K562 (cell line): ENCODE measurements around the gene PATL1. TPM values are rescaled to one million over a fixed set of nuclear protein-coding genes. Genes with fewer than 3 reads are reported as not detected.
A peak's percentile ranks its signal among the peaks of the same experiment; 100 is the strongest.

Source experiments
- ARHGAP35 ChIP-seq: fragments of 450-650 bp; IDR thresholded peaks from 2 replicates; pipeline ENCODE4 v1.6.1; 2018; ENCODE audit not compliant: partially characterized antibody
- ARID3A ChIP-seq: IDR thresholded peaks from 2 replicates; pipeline ENCODE4 v1.6.1; 2012; ENCODE audit warnings: low read depth, low read length, improper control_type of control experiment, borderline replicate concordance
- ATF3 ChIP-seq, 2 experiments: fragments of 450-650 bp in 1 of 2; sonication (generic) in 1 of 2; formaldehyde crosslinking in 1 of 2; IDR thresholded peaks in 1 of 2; conservative IDR thresholded peaks in 1 of 2; 2 replicates each; pipeline versions ENCODE4 v1.6.1 to v1.8.1; 2016 to 2023; ENCODE audit warnings: mild to moderate bottlenecking in 2 of 2, moderate library complexity in 2 of 2, inconsistent platforms in 1 of 2, missing genetic modification reagents in 1 of 2
- HINFP ChIP-seq: fragments of 450-650 bp; conservative IDR thresholded peaks from 2 replicates; pipeline ENCODE4 v1.6.1; 2016; ENCODE audit warnings: missing genetic modification characterization, low read depth, mild to moderate bottlenecking, control low read depth, missing compliant biosample characterization
- ILK ChIP-seq: fragments of 450-650 bp; IDR thresholded peaks from 2 replicates; pipeline ENCODE4 v1.6.1; 2016; ENCODE audit warnings: missing genetic modification characterization, low read depth, mild to moderate bottlenecking, missing compliant biosample characterization, moderate library complexity, borderline replicate concordance
- PKNOX1 ChIP-seq: fragments of 450-650 bp; IDR thresholded peaks from 2 replicates; pipeline ENCODE4 v1.6.1; 2016
- RB1 ChIP-seq: fragments of 450-650 bp; IDR thresholded peaks from 2 replicates; pipeline ENCODE4 v1.6.1; 2017; ENCODE audit warnings: low read depth, mild to moderate bottlenecking
- RBM15 ChIP-seq: fragments of 200-400 bp; formaldehyde crosslinking; IDR thresholded peaks from 2 replicates; pipeline ENCODE4 v1.6.1; 2018; ENCODE audit warnings: mild to moderate bottlenecking, low read length, moderate library complexity; ENCODE audit not compliant: insufficient read depth
- SMC3 ChIP-seq: conservative IDR thresholded peaks from 2 replicates; pipeline ENCODE4 v1.6.1; 2011; ENCODE audit warnings: low read depth, low read length, improper control_type of control experiment; ENCODE audit not compliant: insufficient read depth
- SPI1 ChIP-seq: IDR thresholded peaks from 2 replicates; pipeline ENCODE4 v1.6.1; 2011; ENCODE audit warnings: low read depth, low read length, control low read depth, borderline replicate concordance
- ZMIZ1 ChIP-seq, 2 experiments: fragments of 150-350 bp in 1 of 2; IDR thresholded peaks; 2 replicates each; pipeline ENCODE4 v1.6.1; 2012 to 2016; ENCODE audit warnings: low read depth in 2 of 2, low read length in 2 of 2, mild to moderate bottlenecking in 1 of 2, moderate library complexity in 1 of 2
- ZNF449 ChIP-seq: fragments of 250-450 bp; sonication (Bioruptor Pico); IDR thresholded peaks from 2 replicates; pipeline ENCODE4 v1.8.0; 2022; ENCODE audit warnings: moderate library complexity, mild to moderate bottlenecking, inconsistent platforms
- ZNF583 ChIP-seq: fragments of 250-450 bp; sonication (Bioruptor Pico); IDR thresholded peaks from 2 replicates; pipeline ENCODE4 v1.4.0; 2020
- ZNF778 ChIP-seq: fragments of 450-650 bp; formaldehyde crosslinking; IDR thresholded peaks from 2 replicates; pipeline ENCODE4 v1.4.0; 2020; ENCODE audit warnings: mild to moderate bottlenecking, moderate library complexity
- polyA plus RNA-seq, 8 experiments: library from polyadenylated mRNA; depleted of rRNA in 4 of 8; stranded (reverse) in 5 of 8; unstranded in 3 of 8; fragments of >200 nt; fragmentation: Nextera tagmentation in 2 of 8; fragmentation: Illumina TruSeq in 1 of 8; extraction: Ambion mirVana in 2 of 8; extraction: Trizol in 1 of 8; gene quantifications; 2 replicates each; pipeline versions ENCODE4 v1.2.1 to v1.2.3, GENCODE V29; 2011 to 2014; ENCODE audit warnings: inconsistent platforms in 1 of 8, missing spikeins in 1 of 8
- total RNA-seq, 7 experiments: library from RNA; depleted of rRNA in 6 of 7; stranded (reverse); fragments of >200 nt in 6 of 7; fragmentation: Illumina TruSeq in 2 of 7; extraction: Trizol in 2 of 7; gene quantifications; 2 replicates each; pipeline versions ENCODE4 v1.2.1 to v1.2.3, GENCODE V29; 2011 to 2021; ENCODE audit warnings: low replicate concordance in 1 of 7

The PATL1 gene
- total and polyA plus RNA-seq, 9 of the 15 experiments (the other 6 are each of a cell fraction or from before 2014, with no cell fraction given), result 3.2 to 48.0 (median 16.4) TPM

GRCh38 chr11:59680287-59681154, 11.7 kb upstream of the PATL1 start (continued):
- TF ChIP-seq ARID3A (no peak), ILK (tag) (no peak), ARHGAP35 (peak; percentile 21), HINFP (tag) (no peak), ZNF449 (no peak), SMC3 (peak; percentile 85), RB1 (peak; percentile 64; the same call in 1 of the 2 replicates), PKNOX1 (no peak), ATF3 (IDR thresholded peaks at IDR 0.05) (no peak), ATF3 (CRISPR knock-in tag; conservative IDR thresholded peaks at IDR 0.05) (no peak), ZNF583 (CRISPR knock-in tag) (no peak), ZMIZ1 (IDR thresholded peaks at IDR 0.05; ENCODE audit: low read depth in 2 of 2, low read length in 2 of 2) (no peak), RBM15 (no peak), ZNF778 (CRISPR knock-in tag) (no peak), SPI1 (no peak)
